ENCODE data around the gene BBLN. TPM values are rescaled to one million over a fixed set of nuclear protein-coding genes. Genes with fewer than 3 reads are reported as not detected.

BBLN gene
- total and polyA plus RNA-seq, 8 donors, result 23.1 to 133 (median 34.7) TPM

DNA sequence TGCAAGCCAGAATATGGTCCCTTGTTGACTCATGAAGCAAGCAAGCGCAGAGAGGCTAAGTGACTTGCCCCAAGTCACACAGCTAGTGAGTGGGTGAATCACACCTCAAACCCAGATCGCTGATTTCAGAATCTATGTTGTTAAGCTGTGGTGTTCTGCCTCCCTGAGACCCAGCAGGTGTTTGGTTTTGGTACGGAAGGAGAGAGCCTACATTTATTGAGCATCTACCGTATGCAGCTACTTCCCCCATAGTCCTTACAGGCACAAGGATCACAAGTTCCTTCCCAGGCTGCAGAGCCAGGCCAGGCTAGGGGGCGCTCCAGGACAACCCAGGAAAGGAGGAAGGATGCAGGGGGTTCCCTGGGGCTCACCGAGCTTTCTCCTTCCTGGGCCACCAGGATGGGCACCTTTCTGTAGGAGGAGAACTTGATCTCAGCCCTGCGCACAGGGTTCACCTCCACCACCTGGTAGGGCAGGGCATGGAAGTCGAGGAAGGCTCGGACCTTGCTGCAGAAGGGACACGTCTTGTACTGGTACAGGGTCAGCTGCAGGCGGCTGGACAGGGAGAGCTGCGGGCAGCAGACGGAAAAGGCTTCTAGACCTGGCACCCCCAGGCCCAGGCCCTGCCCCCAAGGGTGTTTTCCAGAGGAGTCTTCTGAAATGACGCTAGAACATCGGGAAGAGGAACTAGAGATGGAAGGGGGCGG is 35.0 kb upstream of the BBLN start:
- Histone ChIP-seq H3K36me3 (peaks cover 0 to 25% (median 12%) of the 10 kb centered on the region in 3 donors), H3K4me1 (peaks cover 0 to 21% (median 8%) of the 10 kb centered on the region in 3 donors), H3K27ac (no peak overlapping the region), H3K4me3 (no peak overlapping the region), H3K9me3 (no peaks in the 10 kb centered on the region), H3K27me3 (no peaks in the 10 kb centered on the region)
- 73 to 74% methylated on average over 16 of the region's 16 CpGs for WGBS, 2 donors
- intact Hi-C loops (cut with DNase I), result no loop called here
- FAIRE-seq (no peak), ATAC-seq (no peak), DNase-seq (peak in 5 of 6 donors; percentile 54 to 83 (median 68))
- TF ChIP-seq, protein P1, sequence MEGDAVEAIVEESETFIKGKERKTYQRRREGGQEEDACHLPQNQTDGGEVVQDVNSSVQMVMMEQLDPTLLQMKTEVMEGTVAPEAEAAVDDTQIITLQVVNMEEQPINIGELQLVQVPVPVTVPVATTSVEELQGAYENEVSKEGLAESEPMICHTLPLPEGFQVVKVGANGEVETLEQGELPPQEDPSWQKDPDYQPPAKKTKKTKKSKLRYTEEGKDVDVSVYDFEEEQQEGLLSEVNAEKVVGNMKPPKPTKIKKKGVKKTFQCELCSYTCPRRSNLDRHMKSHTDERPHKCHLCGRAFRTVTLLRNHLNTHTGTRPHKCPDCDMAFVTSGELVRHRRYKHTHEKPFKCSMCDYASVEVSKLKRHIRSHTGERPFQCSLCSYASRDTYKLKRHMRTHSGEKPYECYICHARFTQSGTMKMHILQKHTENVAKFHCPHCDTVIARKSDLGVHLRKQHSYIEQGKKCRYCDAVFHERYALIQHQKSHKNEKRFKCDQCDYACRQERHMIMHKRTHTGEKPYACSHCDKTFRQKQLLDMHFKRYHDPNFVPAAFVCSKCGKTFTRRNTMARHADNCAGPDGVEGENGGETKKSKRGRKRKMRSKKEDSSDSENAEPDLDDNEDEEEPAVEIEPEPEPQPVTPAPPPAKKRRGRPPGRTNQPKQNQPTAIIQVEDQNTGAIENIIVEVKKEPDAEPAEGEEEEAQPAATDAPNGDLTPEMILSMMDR (IDR thresholded peaks at IDR 0.05), result peak in 2 of 4 donors; percentile 13 to 14

DNA sequence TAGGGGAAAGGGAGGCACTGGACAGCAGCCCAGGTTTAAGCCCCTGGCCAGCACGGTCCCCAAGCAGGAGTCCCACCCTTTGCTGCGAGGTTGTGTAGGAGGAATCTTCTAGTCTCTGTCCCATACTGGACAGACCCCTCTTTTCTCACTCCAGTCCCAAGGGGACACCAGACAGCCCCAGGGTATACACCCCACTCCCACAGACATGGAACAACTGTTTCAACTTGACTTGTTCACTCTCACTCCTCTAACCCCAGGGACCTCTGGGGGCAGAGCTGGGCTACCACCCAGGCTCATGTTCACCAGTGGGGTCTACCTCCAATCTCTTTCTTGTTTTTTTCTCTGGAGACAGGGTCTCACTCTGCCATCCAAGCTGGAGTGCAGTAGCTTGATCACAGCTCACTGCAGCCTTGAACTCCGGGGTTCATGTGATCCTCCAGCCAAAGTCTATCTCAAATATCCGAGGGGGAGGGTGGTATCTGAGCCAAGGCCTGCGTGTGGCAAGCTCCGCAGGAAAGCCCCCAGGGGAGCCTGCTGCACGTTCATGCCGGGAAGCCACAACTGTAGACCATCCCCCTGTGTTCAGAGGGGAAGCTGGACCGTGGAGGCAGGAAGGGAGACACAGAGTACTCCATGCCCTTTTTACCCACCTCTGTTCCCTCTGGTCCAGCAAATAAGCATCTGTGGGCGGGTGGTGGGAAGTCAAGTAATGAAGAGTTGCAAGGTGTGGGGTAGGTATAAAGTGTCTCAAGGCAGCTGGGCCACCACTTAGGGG is 34.3 kb upstream of the BBLN start:
- Histone ChIP-seq H3K4me3 (peak overlapping the region in 1 of 4 donors; percentile 99), H3K9me3 (no peaks in the 10 kb centered on the region), H3K27me3 (no peaks in the 10 kb centered on the region), H3K36me3 (peaks cover 0 to 25% (median 12%) of the 10 kb centered on the region in 3 donors), H3K4me1 (peaks cover 0 to 19% (median 6%) of the 10 kb centered on the region in 3 donors), H3K27ac (no peak overlapping the region)
- 49 to 53% methylated on average over 10 of the region's 10 CpGs for WGBS, 2 donors
- FAIRE-seq, result no peak
- no peak for ATAC-seq
- peak in 4 of 6 donors; percentile 23 to 49 (median 35) for DNase-seq
- intact Hi-C loops (cut with DNase I), result no loop called here
- TF ChIP-seq, protein P1 (IDR thresholded peaks at IDR 0.05), result no peak

DNA sequence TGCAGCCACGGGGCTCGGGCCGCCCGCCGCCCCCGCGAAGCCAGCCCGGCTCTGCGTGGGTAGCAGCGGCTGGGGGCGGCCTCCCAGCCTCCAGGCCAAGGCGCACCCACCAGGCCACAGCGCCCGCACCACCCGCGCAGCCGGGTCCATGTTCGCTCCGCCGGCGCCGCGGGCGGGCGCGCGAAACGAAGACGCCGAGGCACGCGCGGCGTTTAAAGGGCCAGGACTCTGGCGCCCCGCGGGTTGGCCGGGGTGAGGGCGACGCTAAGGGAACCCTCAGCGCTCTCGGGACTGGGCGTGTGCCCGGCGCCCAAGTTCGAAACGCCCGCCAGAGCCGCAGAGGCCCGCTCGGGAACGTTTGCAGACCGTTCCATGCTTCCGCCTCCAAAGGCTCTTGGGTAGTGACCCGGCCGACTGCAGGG is 32.5 kb upstream of the BBLN start, which contains the start of gene PTGES2:
Gene PTGES2, minus strand, starts transcription at position 162 of the 422 bp plus-strand sequence. Its CDS starts 12 bp downstream, at position 150.
- H3K27me3 ChIP-seq, result no peaks in the 10 kb centered on the region
- ATAC-seq (peak; percentile 82 to 86 (median 82)), DNase-seq (peak; percentile 77 to 90 (median 82)), FAIRE-seq (no peak)
- intact Hi-C loops (cut with DNase I), result no loop called here
- H3K4me3 ChIP-seq, result peak within 1 kb of the TSS; percentile 86 to 99 (median 99)
- peak within 1 kb of the TSS; percentile 97 to 99 (median 98) for H3K27ac ChIP-seq
- no peaks in the 10 kb centered on the region for H3K9me3 ChIP-seq
- peaks cover 0 to 15% (median 8%) of the 10 kb centered on the region in 3 donors for H3K36me3 ChIP-seq
- TF ChIP-seq, protein P1 (IDR thresholded peaks at IDR 0.05), result no peak
- WGBS, 2 donors, result 0 to 2% methylated on average over 35 to 56 of the region's 56 CpGs
- H3K4me1 ChIP-seq, result peaks cover 0 to 25% (median 6%) of the 10 kb centered on the region in 3 donors

DNA sequence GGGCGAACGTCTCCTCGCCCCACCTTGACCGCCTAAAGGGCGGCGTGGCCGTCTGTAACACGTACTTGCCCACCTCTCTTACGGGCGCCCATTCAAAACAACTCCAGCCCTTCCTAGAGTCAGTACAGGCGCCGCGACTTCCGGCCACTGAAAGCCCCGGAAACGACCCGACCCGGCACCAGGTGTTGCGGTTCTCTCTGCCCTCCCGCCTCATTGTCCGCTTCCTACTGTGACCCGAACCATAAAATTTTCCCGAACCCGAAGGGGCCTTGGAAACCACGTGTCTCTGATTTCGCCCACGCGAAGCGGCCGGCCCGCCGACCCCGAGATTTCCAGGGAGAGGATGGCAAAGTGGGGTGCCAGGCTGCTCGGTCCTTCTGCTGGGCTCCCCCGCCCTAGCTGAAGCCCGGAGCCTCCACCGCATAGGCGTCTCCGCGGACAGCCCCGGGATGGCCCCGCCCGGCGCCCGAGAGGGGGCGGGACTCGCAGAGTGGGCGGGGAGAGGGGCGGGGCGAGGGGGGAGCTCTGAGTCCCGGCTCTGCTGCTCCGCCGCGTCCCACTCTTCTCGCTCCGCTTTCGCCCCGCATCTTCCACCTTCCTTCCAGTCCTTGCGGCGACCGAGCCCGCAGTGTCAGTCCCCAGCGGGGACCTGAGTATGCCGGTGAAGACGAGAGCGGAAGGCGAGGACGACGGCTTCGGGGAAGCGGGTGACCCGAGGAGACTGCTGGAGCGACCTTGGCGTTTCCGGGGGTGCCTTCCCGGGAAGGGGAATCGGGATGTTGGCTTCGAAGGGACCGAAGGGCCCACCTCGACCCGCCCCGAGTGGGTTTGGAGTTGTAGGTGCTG is 31.9 kb upstream of the BBLN start:
- H3K27ac ChIP-seq, result peak overlapping the region; percentile 97 to 99 (median 98)
- intact Hi-C loops (cut with DNase I), result no loop called here

More for the DNA sequence above, 31.9 kb upstream of the BBLN start:
- H3K4me3 ChIP-seq, result peak overlapping the region; percentile 86 to 99 (median 99)
- H3K36me3 ChIP-seq, result peaks cover 0 to 9% (median 2%) of the 10 kb centered on the region in 3 donors
- no peaks in the 10 kb centered on the region for H3K9me3 ChIP-seq
- ATAC-seq (peak; percentile 86 to 91 (median 88)), FAIRE-seq (no peak), DNase-seq (peak; percentile 85 to 93 (median 87))
- H3K27me3 ChIP-seq, result no peaks in the 10 kb centered on the region
- TF ChIP-seq, protein P1 (IDR thresholded peaks at IDR 0.05), result no peak
- WGBS, 2 donors, result 0 to 1% methylated on average over 77 to 79 of the region's 82 CpGs
- H3K4me1 ChIP-seq, result peaks cover 0 to 25% (median 6%) of the 10 kb centered on the region in 3 donors

Measured in pancreas (tissue), 10 donors.